ENCODE data around the gene WDR59.
"Not testable (repeated sequence)": the region's sequence is repeated elsewhere in the genome, so short reads cannot be mapped to it uniquely, and the experiment has no call there.

WDR59 gene

GRCh38 chr16:74954763-74955162 is 30.2 kb downstream of the WDR59 start:
- DNase-seq, result no peak

GRCh38 chr16:74951681-74952080 is 33.2 kb downstream of the WDR59 start:
- DNase-seq, result no peak

- DNase-seq, result no peak
Observed at GRCh38 chr16:74951206-74951605, 33.7 kb downstream of the WDR59 start.

- DNase-seq, result no peak
Observed at GRCh38 chr16:74950511-74950910, 34.4 kb downstream of the WDR59 start.

- no peak for DNase-seq
Observed at GRCh38 chr16:74949309-74949708, 35.6 kb downstream of the WDR59 start.

- no peak for DNase-seq
Observed at GRCh38 chr16:74944466-74944865, 40.5 kb downstream of the WDR59 start.

GRCh38 chr16:74942977-74943918 is 41.7 kb downstream of the WDR59 start:
- DNase-seq, result no peak

GRCh38 chr16:74942566-74942965 is 42.4 kb downstream of the WDR59 start:
- no peak for DNase-seq

- no peak for DNase-seq
Observed at GRCh38 chr16:74939688-74940087, 45.2 kb downstream of the WDR59 start.

- DNase-seq, result no peak
Observed at GRCh38 chr16:74936902-74937560, 47.9 kb downstream of the WDR59 start.

GRCh38 chr16:74931445-74931844 is 53.5 kb downstream of the WDR59 start:
- DNase-seq, result no peak

GRCh38 chr16:74929636-74930035 is 55.3 kb downstream of the WDR59 start:
- DNase-seq, result no peak

- DNase-seq, result no peak
Observed at GRCh38 chr16:74926805-74927204, 58.1 kb downstream of the WDR59 start.

GRCh38 chr16:74923766-74924460 is 61.0 kb downstream of the WDR59 start:
- no peak for DNase-seq

- no peak for DNase-seq
Observed at GRCh38 chr16:74922150-74923138, 62.5 kb downstream of the WDR59 start.

GRCh38 chr16:74921051-74921450 is 63.9 kb downstream of the WDR59 start:
- no peak for DNase-seq

GRCh38 chr16:74909665-74910064 is 75.3 kb downstream of the WDR59 start:
- DNase-seq, result no peak

GRCh38 chr16:74908759-74909158 is 76.2 kb downstream of the WDR59 start:
- DNase-seq, result not testable (repeated sequence)

GRCh38 chr16:74903901-74904678 is 80.8 kb downstream of the WDR59 start:
- no peak for DNase-seq

GRCh38 chr16:74903120-74903519 is 81.8 kb downstream of the WDR59 start:
- no peak for DNase-seq

GRCh38 chr16:74902161-74902560 is 82.8 kb downstream of the WDR59 start:
- no peak for DNase-seq
